AG09309 (cell line): ENCODE results near the gene FLVCR2.
A peak's percentile ranks its signal among the peaks of the same experiment; 100 is the strongest.
"Not testable (repeated sequence)": the region's sequence is repeated elsewhere in the genome, so short reads cannot be mapped to it uniquely, and the experiment has no call there.

Experiments
- DNase-seq: peaks from one replicate; pipeline ENCODE4 v3.0.0-alpha.2; 2010; ENCODE audit warnings: low read depth
- H3K4me3 ChIP-seq: 2 replicates; pipeline ENCODE4 v1.5.1; 2011; ENCODE audit warnings: mild to moderate bottlenecking, low read depth, low read length, moderate library complexity; ENCODE audit not compliant: control insufficient read depth
- TF ChIP-seq, protein P1 (sequence below): IDR thresholded peaks from 2 replicates; pipeline ENCODE4 v1.5.1; 2011; ENCODE audit warnings: mild to moderate bottlenecking, low read depth, low read length, inconsistent platforms; ENCODE audit not compliant: insufficient read depth, control insufficient read depth; ENCODE audit errors: missing control alignments

The FLVCR2 gene

DNA sequence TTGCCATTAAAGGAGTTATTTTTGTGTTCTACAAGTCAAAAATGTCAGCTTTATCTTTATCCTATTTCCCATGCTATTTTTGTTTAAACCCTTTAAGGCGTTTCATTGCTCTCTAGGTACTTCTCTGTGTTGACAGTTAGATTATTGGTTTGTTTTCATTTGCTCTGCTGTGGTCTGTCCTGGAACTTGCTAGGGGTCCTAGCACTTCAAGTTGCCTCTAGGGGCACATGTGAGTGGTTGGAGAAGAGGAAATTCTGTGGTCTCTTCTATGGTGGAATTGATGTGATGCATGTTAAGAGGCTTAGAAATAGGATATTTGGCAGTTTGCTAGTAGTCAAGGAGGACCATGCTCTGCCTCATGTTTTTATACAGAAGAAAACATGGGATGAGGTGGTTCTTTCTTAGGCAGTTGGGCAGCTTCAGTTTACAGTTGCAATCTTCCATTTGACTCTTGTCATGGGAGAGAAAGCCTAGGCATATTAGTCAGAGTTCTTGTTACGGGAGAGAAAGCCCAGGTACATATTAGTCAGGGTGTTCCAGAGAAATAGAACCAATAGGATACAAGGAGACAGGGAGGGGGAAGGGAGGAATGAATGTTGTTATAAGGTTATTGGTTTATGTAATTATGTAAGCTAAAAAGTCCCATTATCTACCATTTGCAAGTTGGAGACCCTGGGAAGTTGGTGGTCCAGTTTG lies 97.0 kb downstream of the FLVCR2 start:
- no peak for DNase-seq
- H3K4me3 ChIP-seq = no peak overlapping the region
- TF ChIP-seq, protein P1, sequence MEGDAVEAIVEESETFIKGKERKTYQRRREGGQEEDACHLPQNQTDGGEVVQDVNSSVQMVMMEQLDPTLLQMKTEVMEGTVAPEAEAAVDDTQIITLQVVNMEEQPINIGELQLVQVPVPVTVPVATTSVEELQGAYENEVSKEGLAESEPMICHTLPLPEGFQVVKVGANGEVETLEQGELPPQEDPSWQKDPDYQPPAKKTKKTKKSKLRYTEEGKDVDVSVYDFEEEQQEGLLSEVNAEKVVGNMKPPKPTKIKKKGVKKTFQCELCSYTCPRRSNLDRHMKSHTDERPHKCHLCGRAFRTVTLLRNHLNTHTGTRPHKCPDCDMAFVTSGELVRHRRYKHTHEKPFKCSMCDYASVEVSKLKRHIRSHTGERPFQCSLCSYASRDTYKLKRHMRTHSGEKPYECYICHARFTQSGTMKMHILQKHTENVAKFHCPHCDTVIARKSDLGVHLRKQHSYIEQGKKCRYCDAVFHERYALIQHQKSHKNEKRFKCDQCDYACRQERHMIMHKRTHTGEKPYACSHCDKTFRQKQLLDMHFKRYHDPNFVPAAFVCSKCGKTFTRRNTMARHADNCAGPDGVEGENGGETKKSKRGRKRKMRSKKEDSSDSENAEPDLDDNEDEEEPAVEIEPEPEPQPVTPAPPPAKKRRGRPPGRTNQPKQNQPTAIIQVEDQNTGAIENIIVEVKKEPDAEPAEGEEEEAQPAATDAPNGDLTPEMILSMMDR = no peak

DNA sequence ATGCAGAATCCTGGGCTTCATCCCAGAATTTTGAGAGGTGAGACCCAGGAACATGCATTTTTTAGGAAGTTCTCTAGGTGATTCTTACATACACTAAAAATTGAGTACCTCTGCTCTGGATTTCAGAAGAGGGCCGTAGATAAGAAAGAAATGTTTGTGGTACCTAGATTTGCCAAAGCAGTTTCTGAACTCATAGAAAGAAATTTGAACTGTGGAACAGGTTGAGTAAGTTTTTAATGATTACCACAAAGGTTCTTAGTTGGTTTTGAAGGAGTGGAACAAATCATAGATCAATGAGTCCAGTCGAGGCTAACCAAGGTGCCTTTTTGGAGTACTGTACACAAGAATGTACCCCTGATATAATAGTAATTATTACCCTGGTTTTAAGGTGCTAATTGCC lies 107.5 kb downstream of the FLVCR2 start:
- TF ChIP-seq, protein P1 = no peak
- DNase-seq = no peak
- H3K4me3 ChIP-seq = no peak overlapping the region

DNA sequence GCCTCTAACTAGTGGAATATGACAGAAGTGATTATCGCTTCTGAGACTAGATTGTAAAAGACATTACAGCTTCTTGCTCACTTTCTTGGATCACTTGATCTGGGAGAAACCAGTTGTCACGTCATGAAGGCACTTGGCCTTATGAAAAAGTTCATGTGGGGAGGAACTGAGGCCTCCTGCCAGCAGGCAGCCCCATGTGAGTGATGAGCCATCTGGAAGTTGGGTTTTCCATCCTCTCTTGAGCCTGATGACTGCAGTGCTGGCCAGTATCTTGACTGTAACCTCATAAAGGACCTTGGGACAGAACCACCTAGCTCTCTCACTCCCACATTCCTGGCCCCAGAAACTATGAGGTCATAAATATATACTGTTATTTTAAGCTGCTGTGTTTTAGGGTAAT lies 110.6 kb downstream of the FLVCR2 start:
- no peak overlapping the region for H3K4me3 ChIP-seq
- TF ChIP-seq, protein P1 = no peak
- DNase-seq = peak; percentile 18

- no peak for DNase-seq
- TF ChIP-seq, protein P1 = no peak
- no peak overlapping the region for H3K4me3 ChIP-seq
These were observed 111.6 kb downstream of the FLVCR2 start for GRCh38 chr14:75690010-75690409.

GRCh38 chr14:75695025-75695424 lies 116.6 kb downstream of the FLVCR2 start:
- not testable (repeated sequence) for H3K4me3 ChIP-seq, DNase-seq

- no peak overlapping the region for H3K4me3 ChIP-seq
- DNase-seq = no peak
- TF ChIP-seq, protein P1 = no peak
These were observed 119.0 kb downstream of the FLVCR2 start for GRCh38 chr14:75697386-75697785.
